ENCODE measurements around the gene ERICH3.

ERICH3 gene

GRCh38 chr1:74586253-74586897, 87.2 kb downstream of the ERICH3 start:
- no peak overlapping the region for H3K4me3 ChIP-seq (ENCODE audit: low read length)
- no peak overlapping the region for H3K27ac ChIP-seq (ENCODE audit: low read length)
- H3K27me3 ChIP-seq (ENCODE audit: control insufficient read depth, insufficient read depth, low read length), result no peaks in the 10 kb centered on the region
- no peaks in the 10 kb centered on the region for H3K36me3 ChIP-seq (ENCODE audit: control insufficient read depth, low read depth, low read length)
- H3K4me1 ChIP-seq (ENCODE audit: control insufficient read depth, low read depth, low read length), result no peaks in the 10 kb centered on the region
- H3K9ac ChIP-seq (ENCODE audit: low read length), result no peak overlapping the region
- no peaks in the 10 kb centered on the region for H3K9me3 ChIP-seq (ENCODE audit: control insufficient read depth, low read depth, low read length)

GRCh38 chr1:74584185-74584584, 89.4 kb downstream of the ERICH3 start:
- Histone ChIP-seq H3K27me3 (ENCODE audit: control insufficient read depth, insufficient read depth, low read length) (no peaks in the 10 kb centered on the region), H3K27ac (ENCODE audit: low read length) (no peak overlapping the region), H3K9ac (ENCODE audit: low read length) (no peak overlapping the region), H3K9me3 (ENCODE audit: control insufficient read depth, low read depth, low read length) (no peaks in the 10 kb centered on the region), H3K36me3 (ENCODE audit: control insufficient read depth, low read depth, low read length) (no peaks in the 10 kb centered on the region), H3K4me3 (ENCODE audit: low read length) (no peak overlapping the region), H3K4me1 (ENCODE audit: control insufficient read depth, low read depth, low read length) (no peaks in the 10 kb centered on the region)

DNA sequence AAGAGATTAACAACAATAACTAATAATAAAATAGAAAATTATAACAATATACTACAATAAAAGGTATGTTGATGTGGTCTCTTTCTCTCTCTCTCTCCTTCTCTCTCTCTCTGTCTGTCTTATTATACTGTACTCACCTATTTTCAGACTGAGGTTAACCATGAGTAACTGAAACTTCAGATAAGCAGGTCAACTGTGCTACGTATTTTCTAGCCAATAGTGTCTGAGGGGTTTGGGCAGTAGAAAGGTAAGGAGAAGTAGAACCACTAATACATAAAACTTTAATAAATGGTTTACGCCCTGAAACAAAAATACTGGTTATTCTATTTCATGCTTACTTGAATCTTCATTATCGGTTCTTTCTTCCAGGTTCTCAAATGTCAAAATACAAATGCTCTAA, 90.2 kb downstream of the ERICH3 start:
- Histone ChIP-seq H3K4me3 (ENCODE audit: low read length) (no peak overlapping the region), H3K9me3 (ENCODE audit: control insufficient read depth, low read depth, low read length) (no peaks in the 10 kb centered on the region), H3K36me3 (ENCODE audit: control insufficient read depth, low read depth, low read length) (no peaks in the 10 kb centered on the region), H3K27ac (ENCODE audit: low read length) (no peak overlapping the region), H3K27me3 (ENCODE audit: control insufficient read depth, insufficient read depth, low read length) (no peaks in the 10 kb centered on the region), H3K4me1 (ENCODE audit: control insufficient read depth, low read depth, low read length) (no peaks in the 10 kb centered on the region), H3K9ac (ENCODE audit: low read length) (no peak overlapping the region)

DNA sequence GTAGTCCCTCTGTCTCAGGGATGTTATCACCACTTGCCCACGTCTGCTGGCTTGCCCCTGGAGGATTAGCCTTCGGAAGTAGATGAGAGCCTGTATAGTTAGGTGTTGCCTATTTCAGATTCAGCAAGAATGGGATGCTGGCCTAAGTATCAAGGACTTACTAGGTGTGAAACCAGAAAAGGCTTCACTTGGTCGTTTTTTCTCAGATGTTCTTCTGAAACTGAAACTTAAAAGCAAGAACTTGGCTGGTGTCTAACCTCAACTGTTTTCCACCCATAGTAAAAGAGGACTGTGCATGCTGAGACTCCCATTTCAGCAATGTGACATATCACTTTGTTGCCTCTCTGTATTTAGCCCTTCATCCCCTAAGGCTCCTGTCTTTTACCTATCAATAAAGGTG, 94.2 kb downstream of the ERICH3 start:
- no peak overlapping the region for H3K9ac ChIP-seq (ENCODE audit: low read length)
- H3K4me1 ChIP-seq (ENCODE audit: control insufficient read depth, low read depth, low read length), result no peaks in the 10 kb centered on the region
- no peaks in the 10 kb centered on the region for H3K9me3 ChIP-seq (ENCODE audit: control insufficient read depth, low read depth, low read length)
- no peaks in the 10 kb centered on the region for H3K36me3 ChIP-seq (ENCODE audit: control insufficient read depth, low read depth, low read length)
- H3K27ac ChIP-seq (ENCODE audit: low read length), result no peak overlapping the region
- H3K27me3 ChIP-seq (ENCODE audit: control insufficient read depth, insufficient read depth, low read length), result no peaks in the 10 kb centered on the region
- no peak overlapping the region for H3K4me3 ChIP-seq (ENCODE audit: low read length)

GRCh38 chr1:74578101-74578500, 95.5 kb downstream of the ERICH3 start:
- Histone ChIP-seq H3K9me3 (ENCODE audit: control insufficient read depth, low read depth, low read length) (no peaks in the 10 kb centered on the region), H3K27me3 (ENCODE audit: control insufficient read depth, insufficient read depth, low read length) (no peaks in the 10 kb centered on the region), H3K36me3 (ENCODE audit: control insufficient read depth, low read depth, low read length) (no peaks in the 10 kb centered on the region), H3K4me1 (ENCODE audit: control insufficient read depth, low read depth, low read length) (no peaks in the 10 kb centered on the region), H3K27ac (ENCODE audit: low read length) (no peak overlapping the region), H3K4me3 (ENCODE audit: low read length) (no peak overlapping the region), H3K9ac (ENCODE audit: low read length) (no peak overlapping the region)

DNA sequence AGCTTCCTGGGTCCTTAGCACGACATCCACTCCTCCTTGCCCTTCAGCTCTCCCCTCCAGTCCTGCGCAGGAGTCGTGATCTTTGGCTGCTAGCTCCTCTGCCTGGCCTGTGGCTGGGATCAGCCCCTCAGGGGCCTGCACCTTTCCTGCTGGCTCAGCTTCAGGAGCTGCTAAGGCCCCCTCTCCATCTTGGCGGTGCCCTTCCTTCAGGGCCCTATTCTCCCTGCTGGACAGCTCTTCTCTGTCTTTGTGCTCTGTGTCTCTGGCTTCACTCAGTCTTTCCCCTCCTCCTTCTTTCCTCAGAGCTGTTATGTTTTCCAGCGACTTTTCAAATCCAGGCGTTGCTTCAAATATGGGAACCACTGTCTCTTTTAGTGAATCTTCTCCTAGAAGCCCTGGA, 101.7 kb downstream of the ERICH3 start:
- Histone ChIP-seq H3K27ac (ENCODE audit: low read length) (no peak overlapping the region), H3K27me3 (ENCODE audit: control insufficient read depth, insufficient read depth, low read length) (no peaks in the 10 kb centered on the region), H3K4me3 (ENCODE audit: low read length) (no peak overlapping the region), H3K9ac (ENCODE audit: low read length) (no peak overlapping the region), H3K36me3 (ENCODE audit: control insufficient read depth, low read depth, low read length) (no peaks in the 10 kb centered on the region), H3K4me1 (ENCODE audit: control insufficient read depth, low read depth, low read length) (no peaks in the 10 kb centered on the region), H3K9me3 (ENCODE audit: control insufficient read depth, low read depth, low read length) (no peaks in the 10 kb centered on the region)

DNA sequence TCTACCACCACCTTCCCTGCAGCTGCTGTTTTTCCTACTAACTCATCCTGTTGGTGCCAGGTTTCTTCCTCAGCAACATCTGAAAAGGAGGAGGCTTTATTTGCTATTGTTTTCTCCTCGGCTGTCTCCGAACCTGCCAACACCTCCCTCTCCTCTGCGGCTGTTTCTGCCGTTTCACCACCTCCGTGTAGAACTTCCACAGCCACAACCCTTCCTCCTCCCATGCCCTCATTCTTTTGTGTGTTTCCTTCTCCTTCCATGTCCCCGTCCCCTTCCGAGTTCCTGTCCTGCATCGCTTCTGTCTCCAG, 102.1 kb downstream of the ERICH3 start:
- Histone ChIP-seq H3K9me3 (ENCODE audit: control insufficient read depth, low read depth, low read length) (no peaks in the 10 kb centered on the region), H3K9ac (ENCODE audit: low read length) (no peak overlapping the region), H3K27me3 (ENCODE audit: control insufficient read depth, insufficient read depth, low read length) (no peaks in the 10 kb centered on the region), H3K4me3 (ENCODE audit: low read length) (no peak overlapping the region), H3K27ac (ENCODE audit: low read length) (no peak overlapping the region), H3K36me3 (ENCODE audit: control insufficient read depth, low read depth, low read length) (no peaks in the 10 kb centered on the region), H3K4me1 (ENCODE audit: control insufficient read depth, low read depth, low read length) (no peaks in the 10 kb centered on the region)

DNA sequence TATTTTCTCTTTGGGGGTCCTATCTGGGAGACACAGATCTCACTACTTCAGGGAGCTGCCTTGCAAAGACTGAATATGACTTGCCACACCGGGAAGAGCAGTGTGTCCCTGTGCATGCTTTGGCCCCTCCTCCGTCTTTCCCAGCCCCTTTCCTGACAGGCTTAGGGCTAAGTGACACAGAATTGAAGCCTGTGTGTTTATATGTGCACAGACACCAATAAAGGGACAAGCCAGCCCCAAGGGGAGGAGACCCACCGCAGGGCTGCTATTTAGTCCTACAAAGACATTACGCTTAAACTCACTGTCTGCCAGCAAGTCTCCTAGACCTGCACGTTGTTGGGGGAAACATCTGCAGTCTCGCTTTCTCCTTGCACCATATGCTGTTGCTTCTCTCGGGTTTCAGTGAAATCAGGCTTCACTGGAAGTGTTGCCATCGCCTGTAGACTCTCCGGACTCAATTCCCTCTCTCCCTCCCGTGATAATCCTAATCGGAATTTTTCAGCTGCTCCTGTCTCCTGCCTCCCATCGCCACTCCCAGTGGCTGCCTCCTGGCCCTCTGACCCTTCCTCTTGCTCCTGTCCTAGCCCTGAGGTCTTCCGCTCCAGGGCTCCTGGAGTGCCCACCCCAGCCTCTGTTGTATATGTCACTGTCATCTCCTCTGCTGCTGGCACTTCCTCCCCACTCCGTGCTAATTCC, 102.6 kb downstream of the ERICH3 start:
- Histone ChIP-seq H3K9me3 (ENCODE audit: control insufficient read depth, low read depth, low read length) (no peaks in the 10 kb centered on the region), H3K4me3 (ENCODE audit: low read length) (no peak overlapping the region), H3K27ac (ENCODE audit: low read length) (no peak overlapping the region), H3K4me1 (ENCODE audit: control insufficient read depth, low read depth, low read length) (no peaks in the 10 kb centered on the region), H3K9ac (ENCODE audit: low read length) (no peak overlapping the region), H3K27me3 (ENCODE audit: control insufficient read depth, insufficient read depth, low read length) (no peaks in the 10 kb centered on the region), H3K36me3 (ENCODE audit: control insufficient read depth, low read depth, low read length) (no peaks in the 10 kb centered on the region)

- Histone ChIP-seq H3K9ac (ENCODE audit: low read length) (no peak overlapping the region), H3K36me3 (ENCODE audit: control insufficient read depth, low read depth, low read length) (no peaks in the 10 kb centered on the region), H3K27ac (ENCODE audit: low read length) (no peak overlapping the region), H3K9me3 (ENCODE audit: control insufficient read depth, low read depth, low read length) (no peaks in the 10 kb centered on the region), H3K27me3 (ENCODE audit: control insufficient read depth, insufficient read depth, low read length) (no peaks in the 10 kb centered on the region), H3K4me1 (ENCODE audit: control insufficient read depth, low read depth, low read length) (no peaks in the 10 kb centered on the region), H3K4me3 (ENCODE audit: low read length) (no peak overlapping the region)
These were observed 123.7 kb downstream of the ERICH3 start for GRCh38 chr1:74549932-74550331.

DNA sequence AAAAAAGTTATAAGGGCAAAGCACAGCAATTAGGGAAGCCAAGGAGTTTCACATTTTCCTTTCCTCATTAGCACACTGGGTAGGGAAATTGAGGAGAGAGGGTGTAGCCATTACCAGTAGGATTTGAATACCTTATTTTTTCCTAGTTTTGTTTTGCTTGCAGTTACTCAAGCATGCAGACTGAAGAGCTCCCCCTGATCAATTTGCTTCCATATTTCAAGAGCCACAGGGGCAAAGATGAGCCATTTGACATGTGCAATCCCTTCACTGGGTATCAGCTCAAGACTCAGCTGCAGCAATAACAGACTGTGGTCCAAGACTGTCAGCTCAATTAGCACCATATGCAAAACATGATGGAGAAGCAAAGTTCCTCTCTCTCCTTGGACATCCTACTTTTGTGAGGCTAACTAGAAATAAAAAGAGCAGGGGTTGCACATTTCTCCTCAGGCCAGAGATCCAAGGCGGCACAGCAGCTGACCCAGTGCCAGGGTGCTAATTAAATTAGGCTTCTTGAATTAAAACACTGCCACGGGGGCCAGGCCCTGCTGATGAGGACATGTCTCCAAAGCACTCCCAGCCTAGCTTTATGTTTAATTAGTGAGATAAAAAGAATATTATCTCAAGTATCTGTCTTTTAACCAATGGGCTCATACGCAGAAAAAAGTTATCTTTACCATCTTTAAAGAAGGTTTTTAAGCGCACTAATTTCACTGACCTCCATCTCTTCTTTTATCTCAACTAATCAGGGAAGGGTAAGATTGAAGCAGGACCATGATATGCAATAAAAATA, 124.4 kb downstream of the ERICH3 start:
- Histone ChIP-seq H3K4me3 (ENCODE audit: low read length) (no peak overlapping the region), H3K4me1 (ENCODE audit: control insufficient read depth, low read depth, low read length) (no peaks in the 10 kb centered on the region), H3K9me3 (ENCODE audit: control insufficient read depth, low read depth, low read length) (no peaks in the 10 kb centered on the region), H3K27ac (ENCODE audit: low read length) (no peak overlapping the region), H3K36me3 (ENCODE audit: control insufficient read depth, low read depth, low read length) (no peaks in the 10 kb centered on the region), H3K27me3 (ENCODE audit: control insufficient read depth, insufficient read depth, low read length) (no peaks in the 10 kb centered on the region), H3K9ac (ENCODE audit: low read length) (no peak overlapping the region)

GRCh38 chr1:74545821-74546220, 127.8 kb downstream of the ERICH3 start:
- H3K36me3 ChIP-seq (ENCODE audit: control insufficient read depth, low read depth, low read length), result no peaks in the 10 kb centered on the region
- H3K27ac ChIP-seq (ENCODE audit: low read length), result no peak overlapping the region
- H3K9me3 ChIP-seq (ENCODE audit: control insufficient read depth, low read depth, low read length), result no peaks in the 10 kb centered on the region
- no peak overlapping the region for H3K9ac ChIP-seq (ENCODE audit: low read length)
- H3K4me1 ChIP-seq (ENCODE audit: control insufficient read depth, low read depth, low read length), result no peaks in the 10 kb centered on the region
- no peaks in the 10 kb centered on the region for H3K27me3 ChIP-seq (ENCODE audit: control insufficient read depth, insufficient read depth, low read length)
- no peak overlapping the region for H3K4me3 ChIP-seq (ENCODE audit: low read length)

- no peak overlapping the region for H3K9ac ChIP-seq (ENCODE audit: low read length)
- H3K27ac ChIP-seq (ENCODE audit: low read length), result no peak overlapping the region
- no peaks in the 10 kb centered on the region for H3K4me1 ChIP-seq (ENCODE audit: control insufficient read depth, low read depth, low read length)
- H3K9me3 ChIP-seq (ENCODE audit: control insufficient read depth, low read depth, low read length), result no peaks in the 10 kb centered on the region
- no peaks in the 10 kb centered on the region for H3K27me3 ChIP-seq (ENCODE audit: control insufficient read depth, insufficient read depth, low read length)
- no peaks in the 10 kb centered on the region for H3K36me3 ChIP-seq (ENCODE audit: control insufficient read depth, low read depth, low read length)
- no peak overlapping the region for H3K4me3 ChIP-seq (ENCODE audit: low read length)
These were observed 139.4 kb downstream of the ERICH3 start for GRCh38 chr1:74534241-74534640.
